GM19328 (cell line): ENCODE measurements around the gene SLC15A1.
A peak's percentile ranks its signal among the peaks of the same experiment; 100 is the strongest.

Source experiments
- ATAC-seq: cut with Tn5 transposase; IDR thresholded peaks from one replicate; pipeline ENCODE4 v1.9.1; 2021; ENCODE audit warnings: mild to moderate bottlenecking, moderate library complexity; ENCODE audit not compliant: unreplicated experiment

SLC15A1 gene

DNA sequence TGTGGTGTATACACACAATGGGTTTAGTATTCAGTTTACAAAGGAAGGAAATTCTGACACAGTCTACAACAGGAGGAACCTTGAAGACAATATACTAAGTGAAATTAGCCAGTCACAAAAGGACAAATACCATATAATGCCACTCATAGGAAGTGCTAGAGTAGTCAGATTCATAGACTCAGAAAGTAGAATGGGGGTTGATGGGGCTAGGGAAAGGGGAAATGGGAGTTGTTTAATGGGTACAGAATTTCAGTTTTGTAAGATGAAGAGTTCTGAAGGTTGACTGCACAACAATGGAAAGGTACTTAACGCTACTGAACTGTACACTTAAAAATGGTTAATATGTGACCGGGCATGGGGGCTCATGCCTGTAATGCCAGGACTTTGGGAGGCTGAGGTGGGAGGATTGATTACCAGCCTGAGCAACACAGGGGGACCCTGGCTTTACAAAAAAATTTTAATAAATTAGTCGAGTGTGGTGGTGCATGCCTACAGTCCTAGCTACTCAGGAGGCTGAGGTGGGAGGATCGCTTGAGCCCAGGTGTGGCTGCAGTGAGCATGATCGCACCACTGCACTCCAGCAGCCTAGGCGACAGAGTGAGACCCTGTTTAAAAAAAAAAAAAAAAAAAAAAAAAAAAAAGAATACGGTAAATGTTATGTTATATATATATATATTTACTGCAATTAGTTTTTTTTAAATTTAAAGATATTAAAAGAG is 45.0 kb downstream of the SLC15A1 start:
- no peak for ATAC-seq

DNA sequence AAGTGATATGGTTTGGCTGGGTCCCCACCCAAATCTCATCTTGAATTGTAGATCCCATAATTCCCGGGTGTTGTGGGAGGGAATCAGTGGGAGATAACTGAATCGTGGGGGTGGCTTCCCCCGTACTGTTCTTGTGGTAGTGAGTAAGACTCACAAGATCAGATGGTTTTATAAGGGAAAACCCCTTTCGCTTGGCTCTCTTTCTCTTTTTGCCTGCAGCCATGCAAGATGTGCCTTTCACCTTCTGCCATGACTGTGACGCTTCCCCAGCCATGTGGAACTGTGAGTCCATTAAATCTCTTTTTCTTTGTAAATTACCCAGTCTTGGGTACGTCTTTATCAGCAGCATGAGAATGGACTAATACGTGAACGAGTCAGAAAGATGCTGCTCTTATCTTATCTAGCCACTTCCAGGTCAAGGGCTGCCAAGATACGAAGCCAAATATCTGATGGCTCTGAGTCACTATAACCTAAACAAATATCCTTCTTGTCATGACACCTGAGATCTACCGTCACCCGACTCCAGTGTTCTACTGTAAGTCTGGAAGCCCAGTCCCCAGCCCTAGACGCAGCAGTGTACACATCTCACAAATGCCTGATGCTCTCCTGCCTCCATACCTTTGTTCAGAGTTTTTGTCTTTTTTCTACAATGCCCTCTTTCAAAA is 45.9 kb downstream of the SLC15A1 start:
- ATAC-seq: no peak

DNA sequence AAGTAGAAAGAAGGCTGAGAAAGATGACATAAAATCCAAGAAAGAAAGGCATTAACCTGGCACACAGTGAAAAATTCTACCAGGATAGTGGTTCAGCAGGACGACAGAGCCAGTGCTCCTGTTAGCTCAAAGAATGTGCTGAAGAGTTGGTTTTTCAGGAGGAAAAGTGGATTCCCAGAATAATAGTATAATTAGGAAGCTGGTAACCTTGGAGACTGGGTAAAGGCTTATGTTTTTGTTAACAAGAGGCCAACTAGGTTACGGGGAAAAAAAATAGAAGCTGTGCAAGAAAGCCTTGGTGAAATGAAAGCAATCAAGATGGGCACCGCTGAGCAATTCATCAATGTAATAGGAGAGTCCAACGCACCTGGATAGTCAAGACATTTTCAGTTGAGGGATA is 54.7 kb downstream of the SLC15A1 start:
- ATAC-seq: no peak

DNA sequence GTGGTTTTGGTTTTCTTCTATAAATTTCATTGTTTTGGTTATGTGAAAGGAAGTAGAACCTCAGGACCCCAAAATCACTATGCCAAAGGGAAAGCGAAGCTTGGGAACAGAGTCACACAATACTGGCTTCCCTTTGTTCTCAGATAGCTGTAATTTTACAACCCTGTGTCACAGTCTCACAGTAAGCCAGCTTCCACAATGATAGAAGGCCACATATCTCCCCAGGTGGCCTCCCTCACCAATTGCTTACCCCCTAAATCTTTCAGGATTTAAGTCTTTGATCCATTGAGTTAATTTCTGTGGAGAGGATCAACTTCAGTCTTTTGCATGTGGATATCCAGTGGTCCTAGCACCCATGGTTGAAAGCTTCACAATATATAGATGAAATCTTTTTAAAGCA is 58.7 kb downstream of the SLC15A1 start:
- no peak for ATAC-seq

DNA sequence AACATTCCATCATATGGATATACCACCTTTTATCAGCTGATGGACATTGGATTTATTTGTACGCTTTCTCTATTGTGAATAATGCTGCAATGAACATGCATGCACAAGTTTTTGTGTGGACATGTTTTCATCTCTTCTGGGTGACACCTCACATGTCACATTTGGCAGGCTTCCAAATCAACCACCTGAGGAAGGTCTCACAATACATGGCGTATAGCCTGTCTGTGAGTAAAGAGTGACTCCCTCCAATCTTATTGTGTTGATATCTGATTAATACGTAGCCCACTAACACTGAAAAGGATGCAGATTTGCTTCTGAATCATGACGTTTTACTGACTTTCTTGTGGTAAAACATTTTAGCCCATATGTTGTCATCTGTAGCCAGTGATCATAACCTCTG is 61.1 kb downstream of the SLC15A1 start:
- ATAC-seq: no peak

DNA sequence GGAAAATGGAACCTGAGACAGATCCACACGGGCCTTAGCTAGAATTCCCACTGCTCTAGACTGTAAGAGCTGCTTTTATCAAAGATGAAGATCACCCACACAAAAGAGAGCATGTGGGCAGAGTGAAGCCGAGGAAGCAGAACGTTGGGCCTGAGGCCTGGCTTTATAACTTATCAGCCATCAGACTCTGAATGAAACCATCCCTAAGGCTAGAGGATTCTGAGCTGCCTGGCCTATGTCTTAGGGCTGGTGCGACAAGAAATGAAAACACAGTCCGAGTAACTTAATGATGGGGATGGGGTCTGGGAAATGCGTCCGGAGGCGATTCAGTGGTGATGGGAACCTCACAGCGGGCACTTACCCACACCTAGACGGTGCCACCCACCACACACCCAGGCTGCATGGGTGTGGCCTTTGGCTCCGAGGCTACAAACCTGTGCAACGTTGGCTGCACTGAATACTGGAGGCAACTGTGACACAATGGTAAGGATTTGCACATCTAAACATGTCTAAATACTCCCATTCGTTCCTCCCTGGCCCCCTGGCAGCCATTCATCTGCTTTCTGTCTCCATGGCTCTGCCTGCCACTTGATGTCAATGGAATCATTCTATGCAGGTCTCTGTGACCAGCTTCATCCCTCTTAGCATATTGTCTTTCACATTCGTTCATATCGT is 62.0 kb downstream of the SLC15A1 start:
- no peak for ATAC-seq

DNA sequence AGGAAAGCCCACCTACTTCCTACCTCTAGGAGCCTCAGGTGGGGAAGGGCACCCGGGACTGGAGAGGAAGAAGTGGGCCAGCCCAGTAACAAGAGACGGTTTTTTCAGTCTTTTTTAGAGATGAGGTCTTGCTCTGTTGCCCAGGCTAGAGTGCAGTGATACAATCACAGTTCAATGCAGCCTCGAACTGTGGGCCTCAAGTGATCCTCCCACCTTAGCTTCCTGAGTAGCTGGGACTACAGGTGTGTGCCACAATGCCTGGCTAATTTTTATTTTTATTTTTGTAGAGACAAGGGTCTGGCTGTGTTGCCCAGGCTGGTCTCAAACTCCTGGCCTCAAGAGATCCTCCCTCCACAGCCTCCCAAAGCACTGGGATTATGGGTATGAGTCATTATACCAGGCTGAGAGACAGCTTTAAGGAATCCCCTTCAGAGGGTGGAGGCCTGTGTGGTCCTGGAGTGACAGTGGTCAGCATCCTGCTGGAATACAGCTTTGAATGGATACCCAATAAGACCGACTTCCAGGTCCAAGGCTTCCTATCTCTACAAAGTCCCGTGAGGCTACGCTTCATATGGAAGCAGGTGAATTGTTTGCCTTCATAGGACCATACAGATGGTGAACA is 63.0 kb downstream of the SLC15A1 start:
- no peak for ATAC-seq

DNA sequence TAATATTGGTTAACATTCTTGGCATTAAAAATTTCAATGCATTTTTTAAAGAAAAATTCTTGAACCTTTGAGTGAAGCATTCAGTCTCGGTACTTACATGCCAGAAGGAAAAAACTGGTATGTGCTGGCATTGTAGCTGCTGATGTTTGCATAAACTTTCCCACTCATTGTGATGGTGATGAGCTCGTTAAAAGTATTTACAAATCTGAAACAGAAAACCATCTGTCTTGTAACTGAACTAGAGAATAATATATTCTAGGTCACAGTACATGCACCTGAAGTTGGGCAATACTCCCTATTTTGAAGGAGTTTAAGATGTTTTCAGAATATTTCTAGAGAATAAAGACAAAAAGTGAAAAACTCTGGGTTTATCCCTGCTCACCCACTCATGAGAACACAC is 64.1 kb downstream of the SLC15A1 start:
- ATAC-seq: no peak

DNA sequence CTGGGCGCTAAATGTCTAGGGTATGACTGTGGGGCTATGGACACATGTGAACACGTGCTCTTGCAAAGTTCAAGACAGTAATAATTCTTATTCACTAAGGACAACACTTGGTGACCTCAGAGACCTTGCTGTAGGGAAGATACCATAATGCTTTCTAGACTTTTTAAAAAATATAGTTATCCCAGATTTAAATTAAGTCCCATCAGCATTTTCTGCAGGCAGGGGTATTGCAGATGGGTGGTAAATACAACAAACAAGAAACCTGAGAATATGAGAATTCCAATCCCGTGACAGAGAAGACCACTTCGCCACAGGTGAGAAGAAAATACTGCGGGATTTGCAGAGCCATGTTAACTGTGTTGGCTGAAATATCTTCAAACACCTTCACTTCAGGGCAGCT is 65.2 kb downstream of the SLC15A1 start:
- no peak for ATAC-seq

DNA sequence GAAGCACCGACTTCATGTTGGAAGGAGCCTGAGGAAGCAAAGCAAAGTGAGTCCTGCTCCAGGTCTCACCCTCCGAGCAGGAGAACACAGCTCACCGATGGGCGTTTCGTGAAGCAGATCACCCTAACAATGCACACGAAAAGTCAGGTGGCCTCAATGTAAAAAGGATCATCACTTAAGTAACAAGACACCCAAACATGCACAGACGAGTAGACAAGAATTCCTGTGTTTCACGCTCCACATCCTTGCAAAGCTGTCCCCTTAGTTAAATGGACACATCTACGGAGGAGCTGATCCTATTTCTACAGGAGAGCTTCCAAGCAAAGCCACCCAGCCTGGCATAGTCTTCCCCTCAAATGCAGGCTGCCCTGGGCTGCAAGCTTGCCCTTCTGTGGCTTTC is 66.2 kb downstream of the SLC15A1 start:
- ATAC-seq: no peak

DNA sequence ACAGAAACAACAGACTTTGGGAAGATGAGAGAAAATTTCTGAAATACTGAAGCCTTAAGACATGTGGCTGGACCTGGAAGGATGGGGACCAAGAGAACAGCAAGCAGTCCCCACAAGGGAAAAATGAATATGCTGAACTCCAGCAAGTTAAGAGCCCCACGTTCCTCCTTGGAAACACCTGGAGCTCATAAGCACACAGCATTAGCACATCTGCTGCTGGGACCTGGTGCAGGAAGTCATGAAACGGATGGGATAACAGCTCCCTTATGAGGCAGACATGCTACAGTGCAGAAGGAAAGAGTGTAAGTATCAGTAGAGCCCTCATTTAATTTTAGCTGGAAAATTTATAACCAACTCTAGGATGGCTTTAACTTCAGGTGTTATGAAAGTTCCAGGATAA is 67.3 kb downstream of the SLC15A1 start:
- ATAC-seq: no peak

DNA sequence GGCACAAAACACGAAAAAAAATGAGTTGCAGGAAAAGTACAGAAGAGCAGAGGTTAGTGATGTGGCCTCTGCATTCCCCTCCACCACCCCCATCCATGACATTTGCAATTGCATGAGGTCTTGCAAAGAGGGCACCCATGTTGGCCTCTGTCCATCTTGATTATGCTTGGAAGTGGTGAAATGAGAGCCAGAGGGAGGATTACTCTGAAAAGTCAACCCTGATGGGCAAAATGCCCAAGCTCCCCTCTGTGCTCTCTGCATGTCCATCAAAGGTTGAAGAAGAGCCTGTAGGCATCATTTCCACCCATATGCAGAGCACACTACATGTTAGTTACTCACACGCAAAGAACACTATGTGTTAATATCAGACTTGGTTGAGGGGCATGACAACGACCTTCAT is 71.4 kb downstream of the SLC15A1 start:
- no peak for ATAC-seq

DNA sequence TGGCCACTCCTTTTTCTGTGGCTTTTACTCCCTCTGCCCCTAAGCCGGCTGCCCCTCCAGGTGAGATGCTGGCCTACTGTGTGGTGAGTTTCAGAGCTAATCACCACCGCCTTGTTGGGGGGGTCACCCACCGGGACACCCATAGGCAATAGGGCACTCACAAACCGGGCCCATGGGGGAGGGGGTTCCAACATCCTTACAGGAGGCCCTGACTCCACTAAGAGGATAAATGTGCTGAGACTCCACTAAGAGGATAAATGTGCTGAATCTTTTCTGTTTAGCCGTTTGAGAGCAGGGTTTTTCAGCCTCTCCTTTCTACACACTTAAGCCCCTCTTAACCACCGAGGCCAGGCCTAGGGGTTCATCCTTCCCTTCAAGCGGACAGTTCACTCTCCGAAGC is 73.7 kb downstream of the SLC15A1 start:
- ATAC-seq: no peak

DNA sequence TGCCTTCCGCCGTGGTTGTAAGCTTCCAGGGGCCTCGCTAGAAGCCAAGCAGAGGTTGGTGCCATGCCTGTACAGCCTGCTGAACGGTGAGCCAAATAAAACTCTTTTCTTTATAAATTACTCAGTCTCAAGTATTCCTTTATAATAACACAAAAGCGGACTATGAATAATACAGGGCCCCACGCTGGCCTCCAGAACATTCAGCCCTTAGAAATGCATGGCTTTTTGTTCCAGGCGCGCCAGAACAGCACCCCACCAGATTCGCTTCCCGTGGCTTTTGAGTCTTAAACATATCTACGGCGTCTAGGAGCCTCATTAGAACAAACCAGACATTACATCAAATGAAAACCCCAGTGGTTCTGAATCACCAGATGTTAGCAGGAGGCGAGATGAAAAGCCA is 75.1 kb downstream of the SLC15A1 start:
- no peak for ATAC-seq

DNA sequence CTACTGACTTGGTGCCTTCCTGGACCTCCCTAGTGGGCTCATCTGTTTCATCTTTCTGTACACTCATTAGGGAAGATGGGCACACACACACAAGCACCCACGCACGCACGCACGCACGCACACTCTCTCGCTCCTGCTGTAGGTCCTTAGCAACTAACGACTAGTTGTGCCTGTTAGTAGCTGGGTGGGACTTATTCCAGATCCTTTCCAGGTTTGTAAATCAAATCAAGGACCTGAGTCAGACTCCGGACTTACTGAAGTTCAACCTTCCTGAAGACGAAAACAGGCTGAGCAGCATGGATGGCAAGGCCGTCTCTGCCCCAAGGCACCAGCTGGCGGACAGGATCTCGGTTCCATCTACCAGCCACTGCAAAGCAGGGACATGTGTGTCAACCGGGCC is 76.2 kb downstream of the SLC15A1 start:
- no peak for ATAC-seq

DNA sequence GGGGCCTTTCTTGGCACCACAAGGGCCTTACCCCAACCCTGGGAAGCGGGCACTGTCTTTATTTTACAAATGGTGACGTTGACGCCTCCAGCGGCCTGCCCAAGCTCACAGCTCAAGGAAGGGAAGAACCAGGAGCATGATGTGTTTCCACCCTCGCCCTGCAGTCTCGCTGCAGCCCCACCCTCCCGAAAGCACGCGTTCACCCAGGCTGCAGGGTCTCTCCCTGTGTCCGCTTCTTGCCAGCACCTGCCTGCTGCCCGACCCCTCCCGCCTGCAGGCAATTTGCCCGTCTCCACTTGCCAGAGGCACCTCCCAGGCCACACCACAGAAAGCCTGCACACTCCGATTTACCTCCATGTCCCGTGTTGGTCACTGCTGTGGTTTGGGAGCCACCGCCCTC is 76.6 kb downstream of the SLC15A1 start:
- no peak for ATAC-seq

DNA sequence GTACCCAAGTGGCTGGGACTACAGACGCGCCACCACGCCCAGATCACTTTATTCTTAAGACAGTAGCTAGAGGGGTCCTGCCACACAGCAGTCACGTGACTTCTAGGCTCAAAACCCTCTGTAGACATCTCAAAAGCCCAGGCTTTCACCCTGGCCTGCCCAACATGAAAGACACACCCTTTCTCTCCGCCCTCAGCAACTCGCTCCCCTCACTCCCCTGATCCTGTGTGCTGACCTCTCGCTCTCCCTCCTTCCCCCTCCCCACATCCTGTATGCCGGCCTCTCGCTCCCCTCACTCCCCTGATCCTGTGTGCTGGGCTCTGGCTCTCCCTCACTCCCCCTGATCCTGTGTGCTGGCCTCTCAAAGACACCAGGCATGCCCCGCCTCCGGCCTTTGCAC is 77.4 kb downstream of the SLC15A1 start:
- no peak for ATAC-seq

DNA sequence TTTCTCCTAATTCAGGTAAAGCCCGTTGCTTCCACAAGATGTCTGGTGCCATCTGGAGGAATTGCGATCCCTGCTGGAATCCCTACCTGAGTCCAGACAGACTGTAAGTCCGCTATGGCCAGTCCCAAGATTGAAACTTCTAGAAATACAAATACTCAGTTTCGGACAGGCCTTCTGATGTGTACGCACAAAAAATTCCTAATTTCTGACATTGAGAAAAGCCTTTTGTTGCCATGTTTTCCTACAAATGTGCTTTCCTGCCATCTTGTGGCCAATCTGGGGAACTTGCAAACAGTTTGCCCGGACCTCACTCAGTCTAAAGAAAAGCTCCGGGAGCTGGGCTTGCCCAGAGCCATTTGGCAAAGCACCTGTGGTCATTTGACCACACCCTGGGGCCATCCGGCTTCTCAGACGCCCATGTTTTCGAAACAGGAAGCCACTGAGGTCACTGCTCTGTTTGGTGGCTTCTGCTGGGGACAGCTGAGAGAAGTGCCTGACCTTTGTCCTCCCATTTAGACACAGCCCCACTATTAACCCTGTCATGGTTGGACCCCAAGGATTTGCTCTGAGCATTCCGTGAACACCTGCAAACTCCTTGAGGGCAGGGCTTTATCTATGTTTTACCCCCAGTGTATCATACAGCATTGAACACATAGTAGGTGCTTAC is 79.4 kb downstream of the SLC15A1 start:
- ATAC-seq: peak; percentile 67

DNA sequence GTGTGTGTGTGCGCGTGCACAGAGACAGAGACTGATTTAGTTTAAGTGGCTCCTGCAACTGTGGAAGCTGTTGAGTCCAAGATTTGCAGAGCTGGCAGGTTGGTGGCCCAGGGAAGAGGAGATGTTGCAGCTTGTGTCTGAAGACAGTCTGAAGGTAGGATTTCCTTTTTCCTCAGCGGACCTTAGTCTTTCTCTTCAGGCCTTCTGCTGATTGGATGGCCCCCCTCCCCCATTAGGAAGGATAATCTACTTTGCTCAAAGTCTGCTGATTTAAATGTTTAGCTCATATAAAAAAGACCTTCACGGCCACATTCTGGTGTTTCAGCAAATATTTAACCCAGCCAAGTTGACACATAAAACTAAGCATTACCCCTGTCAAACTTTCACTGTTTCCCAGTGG is 84.3 kb downstream of the SLC15A1 start:
- no peak for ATAC-seq

DNA sequence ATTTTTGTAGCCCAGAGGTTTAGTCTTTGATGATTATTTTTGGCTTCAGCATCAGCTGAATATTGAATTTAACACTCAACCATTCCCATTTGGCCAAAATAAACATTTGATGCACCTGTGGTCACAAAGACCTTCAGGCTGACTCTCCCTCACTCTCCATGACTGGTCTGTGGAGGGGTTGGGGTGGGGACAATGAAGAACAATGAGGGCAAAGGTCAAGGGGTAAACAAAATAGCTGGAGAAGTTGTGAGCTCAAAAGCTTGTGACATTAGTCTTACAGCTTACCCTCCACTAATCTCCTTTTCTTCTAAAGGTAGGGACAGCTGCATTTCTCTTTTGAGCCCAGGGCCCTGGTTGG is 86.9 kb downstream of the SLC15A1 start:
- ATAC-seq: no peak

DNA sequence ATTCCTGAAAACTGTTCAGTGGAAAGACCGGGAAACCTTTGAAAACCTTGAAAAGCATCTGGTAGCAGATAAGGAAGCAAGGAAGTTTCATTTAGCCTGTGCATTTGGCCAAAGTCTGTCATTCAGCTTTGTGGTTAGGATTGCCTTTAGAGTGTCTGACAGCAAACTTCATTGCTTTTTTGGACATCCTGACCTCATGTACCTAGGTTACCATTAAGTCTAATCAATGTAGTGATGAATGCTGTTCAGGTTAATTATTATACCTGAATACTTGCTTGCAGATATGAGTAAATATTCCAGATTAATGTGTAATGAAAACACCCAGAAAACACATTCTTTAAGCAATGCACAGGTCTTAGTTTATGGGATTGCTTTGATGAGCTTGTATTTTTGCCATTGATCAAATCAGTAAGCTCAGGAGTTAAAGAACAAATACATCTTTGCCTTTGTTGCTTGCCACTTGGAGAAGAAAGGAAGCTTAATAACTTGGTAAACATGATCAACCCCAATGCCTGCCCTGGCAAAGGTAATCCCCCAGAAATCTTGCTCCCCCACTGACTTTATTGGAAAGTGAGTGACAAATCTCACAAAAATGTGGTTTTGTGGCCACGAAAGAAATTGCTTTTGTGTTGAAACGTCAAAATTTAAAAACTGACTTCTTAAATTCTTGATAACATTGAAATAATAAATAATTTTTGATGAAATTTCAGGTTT is 87.4 kb downstream of the SLC15A1 start:
- ATAC-seq: no peak
